HG03378 (cell line): ENCODE data around the gene TCEA2.
A peak's percentile ranks its signal among the peaks of the same experiment; 100 is the strongest.

Source experiments
- ATAC-seq: cut with Tn5 transposase; IDR thresholded peaks from one replicate; pipeline ENCODE4 v1.9.1; 2021; ENCODE audit warnings: mild to moderate bottlenecking, moderate library complexity; ENCODE audit not compliant: unreplicated experiment

Gene TCEA2

GRCh38 chr20:64062596-64063388 is at the start of gene TCEA2:
TCEA2 (plus strand) TSS chr20:64063198; CDS start chr20:64063313, 115 bp downstream.
- ATAC-seq: peak; percentile 67

DNA sequence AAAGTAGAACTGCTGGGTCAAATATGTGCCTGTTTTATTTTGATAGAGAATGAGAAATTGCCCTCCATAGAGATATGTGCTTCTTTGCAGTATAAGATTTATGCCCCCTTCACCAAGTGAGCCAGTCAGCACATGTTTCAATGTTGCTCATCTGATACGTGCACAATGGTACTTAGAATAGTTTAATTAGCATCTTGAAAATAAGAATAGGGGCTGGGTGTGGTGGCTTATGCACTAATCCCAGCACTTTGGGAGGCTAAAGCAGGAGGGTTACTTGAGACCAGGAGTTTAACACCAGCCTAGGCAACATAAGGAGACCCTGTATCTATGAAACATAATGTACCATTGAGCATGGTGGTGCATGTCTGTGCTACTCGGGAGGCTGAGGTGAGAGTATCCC is 47.4 kb upstream of the TCEA2 start:
- ATAC-seq: no peak

- no peak for ATAC-seq
Observed at GRCh38 chr20:64021124-64021975, 41.6 kb upstream of the TCEA2 start.

- no peak for ATAC-seq
Observed at GRCh38 chr20:64022671-64023360, 40.2 kb upstream of the TCEA2 start.

DNA sequence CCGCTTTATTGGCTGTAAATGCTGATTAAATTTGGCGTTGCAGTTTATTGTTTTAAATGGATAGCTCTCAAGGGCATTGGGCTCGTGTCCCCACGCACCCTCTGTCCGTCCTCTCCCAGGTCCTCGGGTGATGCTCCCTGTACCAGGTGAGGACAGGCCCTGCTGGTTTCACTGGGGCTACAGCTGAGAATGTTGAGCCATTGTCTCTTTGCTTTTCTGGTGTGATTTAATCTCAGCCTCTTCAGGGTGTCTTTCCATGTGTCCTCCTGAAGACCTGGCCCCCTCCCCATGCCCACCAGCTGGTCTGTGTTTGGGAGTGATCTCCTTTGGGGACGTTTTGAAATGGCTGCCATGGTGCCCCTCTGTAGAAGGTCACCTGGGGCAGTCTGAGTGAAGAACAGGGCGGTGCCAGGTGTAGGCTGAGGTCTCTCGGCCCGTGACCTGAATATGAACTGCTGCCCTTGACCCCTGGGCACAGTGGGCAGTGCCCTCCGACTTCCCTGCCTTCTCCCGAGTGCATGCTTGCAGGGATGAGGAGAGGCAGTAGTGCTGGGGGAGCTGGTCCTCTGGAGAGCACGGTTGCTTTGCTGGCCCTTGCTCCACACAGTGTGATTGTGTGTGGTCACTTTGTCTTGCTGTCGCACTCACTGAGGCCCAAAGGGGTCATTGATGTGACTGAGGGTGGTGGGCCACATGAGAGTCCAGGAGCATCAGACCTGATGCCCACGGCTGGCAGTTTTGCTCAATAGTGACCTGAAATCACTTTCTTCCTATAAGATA is 39.4 kb upstream of the TCEA2 start:
- no peak for ATAC-seq

DNA sequence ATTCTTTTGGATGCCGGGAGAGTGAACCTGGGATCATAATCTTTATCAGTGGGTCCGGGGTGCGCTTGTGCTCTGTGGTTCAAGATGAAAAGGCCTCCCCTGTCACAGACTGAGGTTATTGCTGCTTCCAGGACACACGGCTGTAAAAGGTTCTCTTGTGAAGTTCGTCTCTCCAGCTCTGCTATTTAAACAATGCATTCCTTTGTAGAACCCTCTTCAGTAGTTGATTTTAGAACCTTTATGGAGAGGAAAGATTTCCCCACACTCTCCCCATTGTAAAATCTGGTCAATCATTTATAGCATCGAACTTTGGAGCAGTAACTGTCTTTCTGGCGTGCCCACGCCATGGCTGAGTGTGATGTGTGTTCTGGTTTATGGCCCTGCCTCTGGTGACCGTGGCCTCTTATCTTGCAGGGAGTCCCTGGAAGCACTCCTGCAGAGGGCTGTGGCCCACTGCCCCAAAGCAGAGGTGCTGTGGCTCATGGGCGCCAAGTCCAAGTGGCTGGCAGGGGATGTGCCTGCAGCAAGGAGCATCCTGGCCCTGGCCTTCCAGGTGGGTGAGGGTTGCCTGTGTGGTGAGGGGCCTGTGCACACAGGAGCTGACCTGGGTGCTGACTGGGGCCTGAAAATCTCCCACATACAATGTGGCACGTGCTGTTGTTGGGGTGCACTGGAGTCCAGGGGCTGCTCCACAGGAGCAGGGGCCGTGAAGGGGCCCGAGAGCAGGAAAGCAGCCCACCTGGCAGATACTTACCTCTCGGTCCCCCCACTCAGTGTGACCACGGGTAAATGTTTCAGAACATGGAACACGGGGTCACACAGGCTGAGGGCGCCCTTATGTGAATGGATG is 38.6 kb upstream of the TCEA2 start:
- ATAC-seq: no peak

GRCh38 chr20:64025101-64025825 is 37.7 kb upstream of the TCEA2 start:
- ATAC-seq: no peak

GRCh38 chr20:64025826-64026412 is 37.1 kb upstream of the TCEA2 start:
- no peak for ATAC-seq

- ATAC-seq: no peak
Observed at GRCh38 chr20:64027981-64028685, 34.9 kb upstream of the TCEA2 start.

GRCh38 chr20:64029293-64030117 is 33.5 kb upstream of the TCEA2 start:
- no peak for ATAC-seq

- ATAC-seq: no peak
Observed at GRCh38 chr20:64030371-64031134, 32.4 kb upstream of the TCEA2 start.

DNA sequence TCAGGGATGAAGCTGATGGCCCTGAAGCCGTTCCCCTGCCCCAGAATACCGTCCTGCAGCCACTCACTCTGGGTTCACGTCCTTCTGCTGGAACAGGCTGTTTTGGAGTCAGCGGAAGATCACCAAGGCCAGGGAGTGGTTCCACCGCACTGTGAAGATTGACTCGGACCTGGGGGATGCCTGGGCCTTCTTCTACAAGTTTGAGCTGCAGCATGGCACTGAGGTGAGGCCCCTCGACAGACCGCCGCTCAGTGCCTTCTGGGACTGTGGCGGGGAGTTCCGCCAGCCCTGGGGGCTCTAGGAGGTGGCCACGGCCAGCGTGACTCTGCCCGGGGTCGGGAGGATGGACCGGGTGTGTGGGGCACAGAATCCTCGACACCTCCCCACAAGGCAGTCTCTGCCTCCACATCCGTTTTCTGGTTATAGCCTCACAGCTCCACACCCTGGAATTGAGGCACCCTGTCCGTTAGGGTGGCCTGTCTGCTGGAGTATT is 31.1 kb upstream of the TCEA2 start:
- no peak for ATAC-seq

- no peak for ATAC-seq
Observed at GRCh38 chr20:64032706-64033624, 30.0 kb upstream of the TCEA2 start.

GRCh38 chr20:64033981-64034493 is 29.0 kb upstream of the TCEA2 start:
- no peak for ATAC-seq
